Measurements from ENCODE around the gene TMEM95.

The TMEM95 gene

DNA sequence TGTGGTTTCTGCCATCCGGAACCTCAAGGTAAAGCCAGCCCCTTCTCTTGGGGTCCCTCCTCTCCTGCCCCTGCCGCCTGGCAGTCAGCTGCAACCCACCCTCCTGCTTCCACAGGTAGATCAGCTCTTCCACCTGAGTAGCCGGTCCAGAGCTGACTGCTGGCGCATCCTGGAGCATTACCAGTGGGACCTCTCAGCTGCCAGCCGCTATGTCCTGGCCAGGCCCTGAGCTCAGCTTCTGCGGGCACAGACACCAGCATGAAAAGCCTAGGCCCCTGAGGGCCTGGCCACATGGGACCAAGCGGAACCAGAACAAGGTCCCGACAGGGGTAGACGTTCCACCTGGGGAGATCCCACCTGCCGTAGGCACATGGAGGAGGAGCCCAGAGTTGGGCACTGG is 33.9 kb downstream of the TMEM95 start:
- Histone ChIP-seq H3K9ac (ENCODE audit: low read length in 5 of 5) (no peak overlapping the region), H3K27me3 (ENCODE audit: control insufficient read depth in 5 of 5, insufficient read depth in 4 of 5, low read length in 5 of 5) (peaks cover 0 to 6% (median 0%) of the 10 kb centered on the region in 5 donors), H3K4me3 (ENCODE audit: low read depth in 1 of 5, low read length in 5 of 5) (no peak overlapping the region), H3K9me3 (ENCODE audit: control insufficient read depth in 5 of 5, low read length in 5 of 5) (no peaks in the 10 kb centered on the region), H3K36me3 (ENCODE audit: control insufficient read depth in 5 of 5, insufficient read depth in 5 of 5, low read length in 5 of 5) (peaks cover 0 to 46% (median 38%) of the 10 kb centered on the region in 5 donors), H3K27ac (ENCODE audit: low read depth, low read length) (no peak overlapping the region), H3K4me1 (ENCODE audit: control insufficient read depth in 5 of 5, insufficient read depth in 5 of 5, low read length in 5 of 5) (peaks cover 0 to 29% (median 14%) of the 10 kb centered on the region in 5 donors)

DNA sequence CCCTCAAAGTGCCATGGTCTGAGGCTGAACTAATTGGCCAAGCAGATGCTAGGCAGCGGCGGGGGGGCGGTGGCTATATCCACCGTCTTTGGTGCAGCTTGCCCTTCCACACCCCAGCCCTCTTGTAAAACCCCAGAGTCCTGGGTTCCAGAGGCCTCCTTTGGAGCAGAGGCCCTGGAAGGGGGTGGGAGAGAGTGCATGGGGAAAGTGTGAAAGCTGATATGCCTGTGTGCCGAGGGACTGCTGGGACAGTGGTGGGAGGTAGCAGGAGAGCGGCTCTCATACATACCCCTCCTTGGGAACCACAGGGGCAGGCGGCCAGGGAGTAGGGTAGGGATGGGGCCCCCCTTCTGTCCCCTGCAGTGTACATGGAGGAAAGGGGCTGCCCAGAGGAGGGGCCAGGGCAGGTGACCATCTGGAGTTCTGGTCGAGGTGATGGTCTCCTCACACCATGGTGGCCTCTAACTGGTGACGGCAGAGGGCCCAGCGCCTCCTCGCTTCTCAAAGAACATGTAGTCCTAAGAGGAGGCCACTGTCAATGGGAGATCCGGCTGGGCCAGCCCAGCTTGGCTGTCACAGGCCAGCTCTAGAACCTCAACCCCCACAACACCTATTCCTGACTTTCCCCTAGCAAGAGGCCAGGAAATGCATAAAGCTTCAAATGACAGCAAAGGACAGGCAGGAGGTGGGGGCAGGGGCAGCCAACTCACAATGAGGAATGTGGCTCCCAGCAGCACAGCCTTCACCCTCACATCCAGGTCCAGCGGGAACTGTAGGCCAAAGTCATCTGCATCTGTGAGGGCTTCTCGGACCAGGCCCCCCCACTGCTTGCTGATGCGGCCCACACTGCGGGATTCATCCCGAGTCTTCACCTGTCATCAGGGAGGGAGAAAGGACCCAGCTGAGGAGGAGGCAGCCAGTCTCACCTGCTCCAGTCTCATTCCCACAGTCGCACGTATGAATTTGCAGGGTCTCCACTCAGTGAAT is 35.3 kb downstream of the TMEM95 start:
- Histone ChIP-seq H3K9ac (ENCODE audit: low read length in 5 of 5) (no peak overlapping the region), H3K4me3 (ENCODE audit: low read depth in 1 of 5, low read length in 5 of 5) (no peak overlapping the region), H3K27me3 (ENCODE audit: control insufficient read depth in 5 of 5, insufficient read depth in 4 of 5, low read length in 5 of 5) (no peaks in the 10 kb centered on the region), H3K4me1 (ENCODE audit: control insufficient read depth in 5 of 5, insufficient read depth in 5 of 5, low read length in 5 of 5) (peaks cover 0 to 32% (median 18%) of the 10 kb centered on the region in 5 donors), H3K27ac (ENCODE audit: low read depth, low read length) (no peak overlapping the region), H3K36me3 (ENCODE audit: control insufficient read depth in 5 of 5, insufficient read depth in 5 of 5, low read length in 5 of 5) (peaks cover 0 to 46% (median 38%) of the 10 kb centered on the region in 5 donors), H3K9me3 (ENCODE audit: control insufficient read depth in 5 of 5, low read length in 5 of 5) (no peaks in the 10 kb centered on the region)

- Histone ChIP-seq H3K4me1 (ENCODE audit: control insufficient read depth in 5 of 5, insufficient read depth in 5 of 5, low read length in 5 of 5) (peaks cover 0 to 33% (median 18%) of the 10 kb centered on the region in 5 donors), H3K9me3 (ENCODE audit: control insufficient read depth in 5 of 5, low read length in 5 of 5) (no peaks in the 10 kb centered on the region), H3K27me3 (ENCODE audit: control insufficient read depth in 5 of 5, insufficient read depth in 4 of 5, low read length in 5 of 5) (no peaks in the 10 kb centered on the region), H3K27ac (ENCODE audit: low read depth, low read length) (no peak overlapping the region), H3K9ac (ENCODE audit: low read length in 5 of 5) (no peak overlapping the region), H3K36me3 (ENCODE audit: control insufficient read depth in 5 of 5, insufficient read depth in 5 of 5, low read length in 5 of 5) (peaks cover 0 to 46% (median 38%) of the 10 kb centered on the region in 5 donors), H3K4me3 (ENCODE audit: low read depth in 1 of 5, low read length in 5 of 5) (no peak overlapping the region)
Observed at GRCh38 chr17:7391307-7391706, 36.4 kb downstream of the TMEM95 start.

- Histone ChIP-seq H3K36me3 (ENCODE audit: control insufficient read depth in 5 of 5, insufficient read depth in 5 of 5, low read length in 5 of 5) (peaks cover 0 to 43% (median 32%) of the 10 kb centered on the region in 5 donors), H3K4me3 (ENCODE audit: low read depth in 1 of 5, low read length in 5 of 5) (peak overlapping the region in 4 of 5 donors; percentile 72 to 80 (median 74)), H3K4me1 (ENCODE audit: control insufficient read depth in 5 of 5, insufficient read depth in 5 of 5, low read length in 5 of 5) (peaks cover 0 to 33% (median 18%) of the 10 kb centered on the region in 5 donors), H3K9me3 (ENCODE audit: control insufficient read depth in 5 of 5, low read length in 5 of 5) (no peaks in the 10 kb centered on the region), H3K9ac (ENCODE audit: low read length in 5 of 5) (peak overlapping the region in 3 of 5 donors; percentile 80 to 82 (median 82)), H3K27me3 (ENCODE audit: control insufficient read depth in 5 of 5, insufficient read depth in 4 of 5, low read length in 5 of 5) (no peaks in the 10 kb centered on the region), H3K27ac (ENCODE audit: low read depth, low read length) (no peak overlapping the region)
Observed at GRCh38 chr17:7392696-7393612, 38.0 kb downstream of the TMEM95 start.

- Histone ChIP-seq H3K9ac (ENCODE audit: low read length in 5 of 5) (peak overlapping the region in 4 of 5 donors; percentile 70 to 82 (median 81)), H3K4me1 (ENCODE audit: control insufficient read depth in 5 of 5, insufficient read depth in 5 of 5, low read length in 5 of 5) (peaks cover 0 to 33% (median 18%) of the 10 kb centered on the region in 5 donors)
Observed at GRCh38 chr17:7393613-7394451, 38.9 kb downstream of the TMEM95 start.

DNA sequence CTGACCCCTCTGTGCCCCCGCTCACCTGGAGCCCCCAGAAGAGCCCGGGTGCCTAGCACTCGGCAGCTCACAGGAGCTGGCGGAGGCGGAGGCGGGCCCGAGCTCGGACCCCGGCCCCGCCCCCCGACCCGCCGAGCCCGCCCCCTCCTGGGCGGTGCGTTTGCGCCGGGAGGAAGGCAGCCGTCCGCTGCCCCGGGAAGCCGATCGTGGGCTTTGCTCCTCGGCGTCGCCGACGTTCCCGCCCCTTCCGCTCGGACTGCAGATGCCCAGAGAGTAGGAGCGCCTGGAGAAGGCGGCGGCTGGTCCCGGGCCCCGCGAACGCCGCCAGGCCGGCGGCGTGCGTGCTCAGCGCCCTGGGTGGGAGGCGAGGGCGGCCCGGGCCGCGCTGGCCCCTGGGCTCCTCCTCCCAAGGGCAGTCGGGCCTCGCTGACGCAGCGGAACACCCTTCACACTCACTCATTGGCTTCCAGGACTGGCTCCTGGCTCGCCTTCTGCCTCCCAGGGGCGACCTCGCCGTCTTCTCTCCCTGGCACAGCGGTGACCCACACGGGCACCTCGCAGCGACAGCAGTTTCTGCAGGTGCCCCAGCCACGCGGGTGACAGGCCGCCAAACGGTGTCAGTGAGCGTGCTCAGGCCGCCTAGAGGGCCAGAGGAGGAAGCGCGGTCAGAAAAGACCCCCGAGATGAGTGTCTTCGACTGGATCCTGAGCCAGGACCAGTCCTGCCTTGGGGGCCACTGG is 39.7 kb downstream of the TMEM95 start, which contains the start of gene PLSCR3:
TSS of gene PLSCR3 (minus strand) at position 74 of the 740 bp plus-strand sequence. CDS start 415 bp downstream, outside the sequence.
- H3K36me3 ChIP-seq (ENCODE audit: control insufficient read depth in 5 of 5, insufficient read depth in 5 of 5, low read length in 5 of 5): peaks cover 0 to 27% (median 19%) of the 10 kb centered on the region in 5 donors
- H3K4me3 ChIP-seq (ENCODE audit: low read depth in 1 of 5, low read length in 5 of 5): peak within 1 kb of the TSS; percentile 69 to 80 (median 73)
- peaks cover 0 to 33% (median 18%) of the 10 kb centered on the region in 5 donors for H3K4me1 ChIP-seq (ENCODE audit: control insufficient read depth in 5 of 5, insufficient read depth in 5 of 5, low read length in 5 of 5)
- H3K27ac ChIP-seq (ENCODE audit: low read depth, low read length): peak within 1 kb of the TSS; percentile 77
- no peaks in the 10 kb centered on the region for H3K9me3 ChIP-seq (ENCODE audit: control insufficient read depth in 5 of 5, low read length in 5 of 5)
- peak within 1 kb of the TSS in 4 of 5 donors; percentile 70 to 87 (median 82) for H3K9ac ChIP-seq (ENCODE audit: low read length in 5 of 5)
- H3K27me3 ChIP-seq (ENCODE audit: control insufficient read depth in 5 of 5, insufficient read depth in 4 of 5, low read length in 5 of 5): no peaks in the 10 kb centered on the region

More at GRCh38 chr17:7393613-7394451, 38.9 kb downstream of the TMEM95 start:
- Histone ChIP-seq H3K36me3 (ENCODE audit: control insufficient read depth in 5 of 5, insufficient read depth in 5 of 5, low read length in 5 of 5) (peaks cover 0 to 34% (median 26%) of the 10 kb centered on the region in 5 donors), H3K27ac (ENCODE audit: low read depth, low read length) (peak overlapping the region; percentile 77), H3K9me3 (ENCODE audit: control insufficient read depth in 5 of 5, low read length in 5 of 5) (no peaks in the 10 kb centered on the region), H3K27me3 (ENCODE audit: control insufficient read depth in 5 of 5, insufficient read depth in 4 of 5, low read length in 5 of 5) (no peaks in the 10 kb centered on the region), H3K4me3 (ENCODE audit: low read depth in 1 of 5, low read length in 5 of 5) (peak overlapping the region; percentile 64 to 80 (median 73))

DNA sequence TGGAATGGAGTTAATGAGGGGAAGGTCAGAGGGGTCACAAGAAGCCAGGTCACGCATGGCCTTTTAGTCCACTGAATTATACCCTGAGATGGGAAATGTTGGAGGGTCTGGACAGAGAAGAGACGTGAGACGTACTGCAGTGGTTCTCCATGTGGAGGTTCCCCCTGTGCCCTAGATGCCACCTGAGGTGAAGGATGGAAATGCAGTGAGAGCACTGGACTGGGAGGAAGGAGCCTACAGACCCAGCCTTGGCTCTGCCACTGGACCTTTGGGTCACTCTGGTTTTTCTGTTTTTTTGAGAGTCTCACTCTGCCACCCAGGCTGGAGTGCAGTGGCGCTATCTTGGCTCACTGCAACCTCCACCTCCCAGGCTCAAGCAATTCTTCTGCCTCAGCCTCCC is 41.2 kb downstream of the TMEM95 start:
- Histone ChIP-seq H3K4me3 (ENCODE audit: low read depth in 1 of 5, low read length in 5 of 5) (no peak overlapping the region), H3K9ac (ENCODE audit: low read length in 5 of 5) (no peak overlapping the region), H3K27ac (ENCODE audit: low read depth, low read length) (no peak overlapping the region), H3K9me3 (ENCODE audit: control insufficient read depth in 5 of 5, low read length in 5 of 5) (no peaks in the 10 kb centered on the region), H3K27me3 (ENCODE audit: control insufficient read depth in 5 of 5, insufficient read depth in 4 of 5, low read length in 5 of 5) (no peaks in the 10 kb centered on the region), H3K36me3 (ENCODE audit: control insufficient read depth in 5 of 5, insufficient read depth in 5 of 5, low read length in 5 of 5) (peaks cover 0 to 11% (median 8%) of the 10 kb centered on the region in 5 donors), H3K4me1 (ENCODE audit: control insufficient read depth in 5 of 5, insufficient read depth in 5 of 5, low read length in 5 of 5) (peaks cover 0 to 24% (median 18%) of the 10 kb centered on the region in 5 donors)

DNA sequence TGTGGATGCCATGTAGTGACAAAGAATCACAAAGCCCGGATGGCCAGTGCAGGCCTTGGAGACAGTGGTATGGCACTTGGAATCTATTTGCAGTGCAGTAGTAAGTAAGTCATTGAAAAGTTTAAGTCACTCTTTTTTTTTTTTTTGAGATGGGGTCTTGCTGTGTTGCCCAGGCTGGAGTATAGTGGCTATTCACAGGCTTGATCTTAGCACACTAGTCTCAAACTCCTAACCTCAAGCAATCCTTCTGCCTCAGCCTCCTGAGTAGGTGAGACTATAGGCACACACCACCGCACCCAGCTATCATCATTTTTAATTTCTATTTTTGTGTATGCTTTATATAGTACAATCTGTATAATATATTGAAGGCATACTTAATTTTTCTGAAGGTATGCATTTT is 43.7 kb downstream of the TMEM95 start:
- no peak overlapping the region for H3K4me3 ChIP-seq (ENCODE audit: low read depth in 1 of 5, low read length in 5 of 5)
- no peaks in the 10 kb centered on the region for H3K36me3 ChIP-seq (ENCODE audit: control insufficient read depth in 5 of 5, insufficient read depth in 5 of 5, low read length in 5 of 5)
- H3K4me1 ChIP-seq (ENCODE audit: control insufficient read depth in 5 of 5, insufficient read depth in 5 of 5, low read length in 5 of 5): peaks cover 4 to 25% (median 22%) of the 10 kb centered on the region in 5 donors
- no peak overlapping the region for H3K9ac ChIP-seq (ENCODE audit: low read length in 5 of 5)
- H3K27ac ChIP-seq (ENCODE audit: low read depth, low read length): no peak overlapping the region
- H3K9me3 ChIP-seq (ENCODE audit: control insufficient read depth in 5 of 5, low read length in 5 of 5): no peaks in the 10 kb centered on the region
- no peaks in the 10 kb centered on the region for H3K27me3 ChIP-seq (ENCODE audit: control insufficient read depth in 5 of 5, insufficient read depth in 4 of 5, low read length in 5 of 5)

Data from subcutaneous abdominal adipose tissue (tissue), 5 donors.